ENCODE data around the gene SCAF8.
"Not testable (repeated sequence)": the region's sequence is repeated elsewhere in the genome, so short reads cannot be mapped to it uniquely, and the experiment has no call there.

SCAF8 gene

DNA sequence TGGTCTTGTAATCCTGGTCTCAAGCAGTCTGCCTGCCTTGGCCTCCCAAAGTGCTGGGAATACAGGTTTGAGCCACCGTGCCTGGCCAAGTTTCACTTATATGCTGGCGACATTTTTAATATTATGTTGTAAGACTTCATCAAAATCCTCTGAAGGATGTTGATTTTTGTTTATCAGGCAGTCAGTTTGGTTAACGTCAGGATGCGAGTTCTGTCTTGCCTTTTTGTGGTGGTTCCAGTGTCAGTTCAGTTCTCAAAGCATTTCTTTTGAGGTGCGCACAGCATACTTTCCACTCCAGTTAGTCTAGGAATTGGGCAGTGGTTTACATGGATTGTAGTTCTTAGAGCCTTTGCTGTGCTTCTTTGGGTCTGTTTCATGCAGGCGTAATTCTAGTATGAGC, 24.9 kb downstream of the SCAF8 start:
- TF ChIP-seq, protein P1, sequence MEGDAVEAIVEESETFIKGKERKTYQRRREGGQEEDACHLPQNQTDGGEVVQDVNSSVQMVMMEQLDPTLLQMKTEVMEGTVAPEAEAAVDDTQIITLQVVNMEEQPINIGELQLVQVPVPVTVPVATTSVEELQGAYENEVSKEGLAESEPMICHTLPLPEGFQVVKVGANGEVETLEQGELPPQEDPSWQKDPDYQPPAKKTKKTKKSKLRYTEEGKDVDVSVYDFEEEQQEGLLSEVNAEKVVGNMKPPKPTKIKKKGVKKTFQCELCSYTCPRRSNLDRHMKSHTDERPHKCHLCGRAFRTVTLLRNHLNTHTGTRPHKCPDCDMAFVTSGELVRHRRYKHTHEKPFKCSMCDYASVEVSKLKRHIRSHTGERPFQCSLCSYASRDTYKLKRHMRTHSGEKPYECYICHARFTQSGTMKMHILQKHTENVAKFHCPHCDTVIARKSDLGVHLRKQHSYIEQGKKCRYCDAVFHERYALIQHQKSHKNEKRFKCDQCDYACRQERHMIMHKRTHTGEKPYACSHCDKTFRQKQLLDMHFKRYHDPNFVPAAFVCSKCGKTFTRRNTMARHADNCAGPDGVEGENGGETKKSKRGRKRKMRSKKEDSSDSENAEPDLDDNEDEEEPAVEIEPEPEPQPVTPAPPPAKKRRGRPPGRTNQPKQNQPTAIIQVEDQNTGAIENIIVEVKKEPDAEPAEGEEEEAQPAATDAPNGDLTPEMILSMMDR (conservative IDR thresholded peaks at IDR 0.05; ENCODE audit: low read depth, low read length): no peak
- H3K4me3 ChIP-seq (ENCODE audit: low read depth, low read length): no peak overlapping the region
- DNase-seq (ENCODE audit: low read depth): no peak

DNA sequence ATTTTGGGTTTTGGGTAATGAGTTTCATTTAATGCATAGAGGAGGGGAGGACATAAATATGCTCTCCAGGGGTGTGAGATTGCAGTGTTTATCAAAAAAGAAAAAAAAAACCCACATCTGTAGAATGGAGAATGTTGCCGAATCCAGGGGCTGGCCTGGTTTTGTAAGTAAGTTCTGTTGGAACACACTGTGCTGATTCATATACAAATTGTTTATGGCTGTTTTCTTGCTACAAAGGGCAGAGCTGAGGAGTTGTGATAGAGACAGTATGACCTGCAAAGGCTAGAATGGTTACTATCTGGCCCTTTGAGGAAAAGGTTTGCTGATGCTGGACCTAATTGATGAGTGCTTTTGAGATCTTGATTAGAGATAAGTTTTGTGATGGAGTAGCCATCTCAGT, 30.4 kb downstream of the SCAF8 start:
- TF ChIP-seq, protein P1 (conservative IDR thresholded peaks at IDR 0.05; ENCODE audit: low read depth, low read length): no peak
- H3K4me3 ChIP-seq (ENCODE audit: low read depth, low read length): no peak overlapping the region
- DNase-seq (ENCODE audit: low read depth): peak; percentile 35

DNA sequence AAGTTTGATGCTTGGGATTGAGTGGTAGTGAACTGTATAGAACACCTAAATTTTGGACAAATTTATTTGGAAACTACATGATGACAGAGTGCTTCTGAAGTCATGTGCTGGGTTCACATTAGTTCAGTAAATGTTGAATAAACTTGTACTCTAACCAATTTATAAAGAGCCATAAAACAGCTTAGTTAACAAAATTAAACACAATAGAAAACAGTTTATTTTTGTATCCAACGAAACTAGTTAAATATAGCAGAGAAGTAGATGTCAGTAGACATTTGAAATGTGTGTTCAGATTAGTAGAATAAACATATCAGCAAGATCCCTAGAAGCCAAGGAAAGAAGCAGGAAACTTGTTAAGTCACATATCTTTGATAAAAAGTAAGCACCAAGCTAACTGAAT, 32.1 kb downstream of the SCAF8 start:
- TF ChIP-seq, protein P1 (conservative IDR thresholded peaks at IDR 0.05; ENCODE audit: low read depth, low read length): no peak
- H3K4me3 ChIP-seq (ENCODE audit: low read depth, low read length): no peak overlapping the region
- no peak for DNase-seq (ENCODE audit: low read depth)

DNA sequence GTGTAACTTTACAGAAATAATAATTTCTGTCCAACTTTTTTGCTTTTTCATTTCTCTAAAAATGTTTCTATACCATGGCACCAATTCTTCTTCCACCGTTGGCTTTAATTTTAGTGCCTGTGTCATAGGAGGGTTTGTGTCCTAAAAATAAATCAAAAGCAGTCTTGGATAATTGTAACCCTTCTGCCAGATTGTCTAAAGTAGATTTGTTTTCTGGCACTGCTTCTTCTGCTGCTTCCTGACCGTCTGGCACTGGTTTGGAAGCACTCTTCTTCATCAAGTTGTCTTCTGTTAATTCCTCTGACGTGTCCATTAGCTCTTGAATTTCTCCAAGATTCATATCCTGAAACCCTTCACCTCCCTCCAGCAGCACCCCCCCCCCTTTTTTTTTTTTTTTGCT, 33.1 kb downstream of the SCAF8 start:
- H3K4me3 ChIP-seq (ENCODE audit: low read depth, low read length): no peak overlapping the region
- TF ChIP-seq, protein P1 (conservative IDR thresholded peaks at IDR 0.05; ENCODE audit: low read depth, low read length): no peak
- no peak for DNase-seq (ENCODE audit: low read depth)

DNA sequence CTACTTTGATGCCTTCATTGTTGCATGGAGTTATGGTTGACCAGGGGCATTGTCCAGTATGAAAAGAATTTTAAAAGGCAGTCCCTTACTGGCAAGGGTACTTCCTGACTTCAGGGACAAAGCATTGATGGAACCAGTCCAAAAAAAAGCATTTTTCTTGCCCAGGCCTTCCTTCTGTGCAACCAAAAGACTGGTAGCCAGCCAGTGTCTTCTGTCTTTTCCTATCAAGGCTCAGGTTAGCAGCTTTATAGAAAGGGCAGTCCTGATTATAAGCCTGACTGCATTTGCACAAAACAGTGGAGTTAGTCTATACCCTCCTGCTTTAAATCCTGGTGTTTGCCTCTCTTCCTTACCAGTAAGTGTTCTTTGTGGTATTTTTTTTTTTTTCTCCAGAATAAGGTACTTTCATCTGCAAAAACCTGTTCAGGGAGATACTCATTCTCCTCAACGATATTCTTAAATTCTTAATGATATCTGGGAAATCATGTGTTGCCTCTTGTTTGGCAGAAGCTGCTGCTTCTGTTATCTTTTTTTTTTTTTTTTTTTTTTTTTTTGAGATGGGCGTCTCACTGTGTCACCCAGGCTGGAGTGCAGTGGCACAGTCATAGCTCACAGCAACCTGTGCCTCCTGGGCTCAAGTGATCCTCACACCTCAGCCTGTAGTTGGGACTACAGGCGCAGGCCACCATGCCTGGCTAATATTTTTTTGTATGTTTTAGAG, 33.9 kb downstream of the SCAF8 start:
- TF ChIP-seq, protein P1 (conservative IDR thresholded peaks at IDR 0.05; ENCODE audit: low read depth, low read length): no peak
- no peak for DNase-seq (ENCODE audit: low read depth)
- no peak overlapping the region for H3K4me3 ChIP-seq (ENCODE audit: low read depth, low read length)

DNA sequence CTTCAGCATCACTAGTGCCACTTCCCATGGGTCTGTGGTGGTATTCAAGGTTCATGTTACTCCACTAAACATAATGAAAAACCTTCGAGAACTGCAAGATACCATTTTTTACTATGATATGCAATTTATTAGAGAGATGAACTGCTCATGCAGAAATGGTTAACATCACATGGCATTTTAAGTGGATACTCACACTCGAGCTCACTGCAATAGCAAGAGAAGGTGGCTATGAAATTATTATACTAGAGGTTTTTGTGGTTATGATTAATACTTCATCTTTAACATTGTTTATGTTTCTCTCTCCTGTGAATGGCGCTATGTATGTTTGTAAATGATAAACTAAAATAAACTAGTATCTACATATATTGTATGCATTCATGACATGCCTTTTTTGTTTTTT, 35.1 kb downstream of the SCAF8 start:
- no peak for DNase-seq (ENCODE audit: low read depth)
- TF ChIP-seq, protein P1 (conservative IDR thresholded peaks at IDR 0.05; ENCODE audit: low read depth, low read length): no peak
- no peak overlapping the region for H3K4me3 ChIP-seq (ENCODE audit: low read depth, low read length)

DNA sequence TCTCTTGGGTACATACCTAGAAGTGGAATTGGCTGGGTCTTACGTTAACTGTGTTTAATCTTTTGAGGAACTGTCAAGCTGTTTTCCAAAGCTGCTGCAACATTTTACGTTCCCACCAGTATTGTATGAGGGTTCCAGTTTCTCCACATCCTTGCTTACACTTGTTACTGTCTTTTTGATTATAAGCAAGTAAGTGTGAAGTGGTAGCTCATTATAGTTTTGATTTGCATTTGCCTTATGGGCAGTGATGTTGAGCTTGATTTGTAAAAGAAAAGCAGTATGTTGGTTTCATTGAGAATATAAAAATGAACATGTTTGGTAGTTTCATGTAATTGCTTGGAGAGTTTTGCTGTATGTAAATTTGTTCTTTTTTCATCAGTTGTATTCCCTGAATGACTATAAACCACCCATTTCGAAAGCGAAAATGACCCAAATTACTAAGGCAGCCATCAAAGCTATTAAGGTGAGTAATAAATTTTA, 40.4 kb downstream of the SCAF8 start:
- H3K4me3 ChIP-seq (ENCODE audit: low read depth, low read length): no peak overlapping the region
- TF ChIP-seq, protein P1 (conservative IDR thresholded peaks at IDR 0.05; ENCODE audit: low read depth, low read length): no peak
- no peak for DNase-seq (ENCODE audit: low read depth)

DNA sequence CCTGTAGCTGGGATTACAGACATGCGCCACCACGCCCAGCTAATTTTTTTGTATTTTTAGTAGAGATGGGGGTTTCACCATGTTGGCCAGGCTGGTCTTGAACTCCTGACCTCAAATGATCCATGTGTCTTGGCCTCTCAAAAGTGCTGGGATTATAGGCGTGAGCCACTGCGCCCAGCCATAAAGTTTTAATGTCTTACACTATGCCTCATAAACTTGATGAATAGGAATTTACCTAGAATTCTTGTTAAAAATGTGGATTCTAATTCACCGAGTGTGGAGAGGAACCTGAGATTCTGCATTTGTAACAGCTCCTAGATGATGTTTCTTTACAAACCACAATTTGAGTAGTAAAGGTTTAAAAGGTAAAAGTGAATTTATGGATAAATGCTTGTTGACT, 45.9 kb downstream of the SCAF8 start:
- DNase-seq (ENCODE audit: low read depth); H3K4me3 ChIP-seq (ENCODE audit: low read depth, low read length): not testable (repeated sequence)
